ENCODE measurements around the gene AFF3. TPM values are rescaled to one million over a fixed set of nuclear protein-coding genes. Genes with fewer than 3 reads are reported as not detected.

AFF3 gene
- total and polyA plus RNA-seq, 2 of the 4 experiments (the other 2 are of a cell fraction) = 12.9 to 14.3 TPM

DNA sequence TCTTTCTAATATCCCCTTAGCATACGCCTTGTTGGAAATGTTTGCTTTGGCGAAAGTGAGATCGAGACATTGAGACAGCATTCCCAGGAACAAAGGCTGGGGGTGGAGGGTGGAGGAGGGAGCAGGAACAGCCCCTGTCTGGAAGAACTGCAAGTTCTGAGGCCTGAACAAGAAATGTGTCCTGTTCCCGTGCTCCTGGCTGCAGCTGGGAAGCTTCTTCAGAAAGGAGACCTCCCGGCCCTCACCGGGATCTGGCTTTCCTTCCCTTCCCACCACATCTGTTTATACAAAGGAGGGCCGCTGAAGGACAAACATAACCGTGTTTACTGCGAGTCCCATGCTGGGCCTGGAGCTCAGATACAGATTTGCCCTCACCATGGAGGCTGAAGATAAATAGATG lies 35.9 kb downstream of the AFF3 start:
- peak overlapping the region; percentile 60 for H2AFZ ChIP-seq (replicated peaks; ENCODE audit: low read length, poor library complexity)
- H3K4ac ChIP-seq (ENCODE audit: low read depth, low read length) = peak overlapping the region; percentile 61
- no peak overlapping the region for H2BK5ac ChIP-seq (ENCODE audit: low read depth, low read length, poor library complexity, severe bottlenecking)
- no peak for ATAC-seq (ENCODE audit: low read depth)
- no peaks in the 10 kb centered on the region for H3K36me3 ChIP-seq (ENCODE audit: control insufficient read depth, insufficient read depth, low read length)
- peak; percentile 45 for DNase-seq
- TF ChIP-seq, protein P1, sequence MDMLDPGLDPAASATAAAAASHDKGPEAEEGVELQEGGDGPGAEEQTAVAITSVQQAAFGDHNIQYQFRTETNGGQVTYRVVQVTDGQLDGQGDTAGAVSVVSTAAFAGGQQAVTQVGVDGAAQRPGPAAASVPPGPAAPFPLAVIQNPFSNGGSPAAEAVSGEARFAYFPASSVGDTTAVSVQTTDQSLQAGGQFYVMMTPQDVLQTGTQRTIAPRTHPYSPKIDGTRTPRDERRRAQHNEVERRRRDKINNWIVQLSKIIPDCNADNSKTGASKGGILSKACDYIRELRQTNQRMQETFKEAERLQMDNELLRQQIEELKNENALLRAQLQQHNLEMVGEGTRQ (IDR thresholded peaks at IDR 0.05; ENCODE audit: low read depth, low read length) = no peak
- TF ChIP-seq RFX5 (IDR thresholded peaks at IDR 0.05; ENCODE audit: low read depth, low read length) = no peak
- TF ChIP-seq RAD21 (IDR thresholded peaks at IDR 0.05; ENCODE audit: low read length) = no peak
- no peak for TF ChIP-seq RCOR1 (IDR thresholded peaks at IDR 0.05; ENCODE audit: insufficient replicate concordance, low read length)
- TF ChIP-seq MAZ (IDR thresholded peaks at IDR 0.05; ENCODE audit: borderline replicate concordance, low read depth, low read length) = no peak
- no peak for TF ChIP-seq POLR2A (IDR thresholded peaks at IDR 0.05; ENCODE audit: low read depth, low read length)
- no peak for TF ChIP-seq FOS (IDR thresholded peaks at IDR 0.05; ENCODE audit: low read depth, low read length)
- TF ChIP-seq, protein P2, sequence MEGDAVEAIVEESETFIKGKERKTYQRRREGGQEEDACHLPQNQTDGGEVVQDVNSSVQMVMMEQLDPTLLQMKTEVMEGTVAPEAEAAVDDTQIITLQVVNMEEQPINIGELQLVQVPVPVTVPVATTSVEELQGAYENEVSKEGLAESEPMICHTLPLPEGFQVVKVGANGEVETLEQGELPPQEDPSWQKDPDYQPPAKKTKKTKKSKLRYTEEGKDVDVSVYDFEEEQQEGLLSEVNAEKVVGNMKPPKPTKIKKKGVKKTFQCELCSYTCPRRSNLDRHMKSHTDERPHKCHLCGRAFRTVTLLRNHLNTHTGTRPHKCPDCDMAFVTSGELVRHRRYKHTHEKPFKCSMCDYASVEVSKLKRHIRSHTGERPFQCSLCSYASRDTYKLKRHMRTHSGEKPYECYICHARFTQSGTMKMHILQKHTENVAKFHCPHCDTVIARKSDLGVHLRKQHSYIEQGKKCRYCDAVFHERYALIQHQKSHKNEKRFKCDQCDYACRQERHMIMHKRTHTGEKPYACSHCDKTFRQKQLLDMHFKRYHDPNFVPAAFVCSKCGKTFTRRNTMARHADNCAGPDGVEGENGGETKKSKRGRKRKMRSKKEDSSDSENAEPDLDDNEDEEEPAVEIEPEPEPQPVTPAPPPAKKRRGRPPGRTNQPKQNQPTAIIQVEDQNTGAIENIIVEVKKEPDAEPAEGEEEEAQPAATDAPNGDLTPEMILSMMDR (conservative IDR thresholded peaks at IDR 0.05; ENCODE audit: low read depth, low read length) = no peak
- TF ChIP-seq NFE2L2 (IDR thresholded peaks at IDR 0.05; ENCODE audit: low read depth, low read length) = no peak
- TF ChIP-seq MAFK (IDR thresholded peaks at IDR 0.05; ENCODE audit: low read depth, low read length) = no peak
- no peak for TF ChIP-seq BHLHE40 (IDR thresholded peaks at IDR 0.05; ENCODE audit: low read depth, low read length)
- no peak for TF ChIP-seq CEBPB (IDR thresholded peaks at IDR 0.05; ENCODE audit: low read depth, low read length)
- TF ChIP-seq MXI1 (IDR thresholded peaks at IDR 0.05; ENCODE audit: borderline replicate concordance, low read depth, low read length) = no peak
- TF ChIP-seq, protein P3, sequence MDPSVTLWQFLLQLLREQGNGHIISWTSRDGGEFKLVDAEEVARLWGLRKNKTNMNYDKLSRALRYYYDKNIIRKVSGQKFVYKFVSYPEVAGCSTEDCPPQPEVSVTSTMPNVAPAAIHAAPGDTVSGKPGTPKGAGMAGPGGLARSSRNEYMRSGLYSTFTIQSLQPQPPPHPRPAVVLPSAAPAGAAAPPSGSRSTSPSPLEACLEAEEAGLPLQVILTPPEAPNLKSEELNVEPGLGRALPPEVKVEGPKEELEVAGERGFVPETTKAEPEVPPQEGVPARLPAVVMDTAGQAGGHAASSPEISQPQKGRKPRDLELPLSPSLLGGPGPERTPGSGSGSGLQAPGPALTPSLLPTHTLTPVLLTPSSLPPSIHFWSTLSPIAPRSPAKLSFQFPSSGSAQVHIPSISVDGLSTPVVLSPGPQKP (IDR thresholded peaks at IDR 0.05; ENCODE audit: borderline replicate concordance, low read depth, low read length) = no peak
- TF ChIP-seq SMC3 (IDR thresholded peaks at IDR 0.05; ENCODE audit: low read depth, low read length) = no peak
- TF ChIP-seq CHD1 (IDR thresholded peaks at IDR 0.05; ENCODE audit: low read depth, low read length) = no peak
- no CpG with 5 or more reads among the region's 9 CpGs for WGBS, 2 experiments (ENCODE audit: extremely low coverage in 2 of 2, insufficient read length in 1 of 2)
- no peak overlapping the region for H2BK15ac ChIP-seq (ENCODE audit: low read depth, low read length)
- peaks cover 4% of the 10 kb centered on the region; the same call in 1 of the 2 replicates for H3K27me3 ChIP-seq (ENCODE audit: control insufficient read depth, insufficient read depth, low read length)
- intact Hi-C loops (cut with micrococcal nuclease) (loop anchor here (5.0 kb wide), 2 partner anchors 94 to 126 kb away; no protein-coding TSS in a partner anchor), in situ Hi-C loops (cut with MboI; ENCODE audit: low sequenced_read_pairs) (no loop called here), dilution Hi-C loops (cut with HindIII; ENCODE audit: low sequenced_read_pairs, unreplicated experiment) (no loop called here)
- POLR2A ChIA-PET (ENCODE audit: unreplicated experiment) = interaction anchor here (0.6 kb wide), 1 partner anchor 152 kb away, joined by 3 read pairs; no protein-coding TSS in a partner anchor
- no TSS peak for BruUV-seq (replicated peaks)
- H3K27ac ChIP-seq (ENCODE audit: insufficient read depth, low read length) = peak overlapping the region; percentile 5; the same call in 1 of the 2 replicates
- CTCF ChIA-PET = interaction anchor here (0.8 to 2.0 kb wide), 2 partner anchors 11 to 400 kb away, joined by 4 to 5 read pairs; no protein-coding TSS in a partner anchor
- peak overlapping the region; percentile 21; the same call in 1 of the 2 replicates for H2BK20ac ChIP-seq (ENCODE audit: low read depth, low read length)
- H3K9ac ChIP-seq (ENCODE audit: low read depth, low read length) = peak overlapping the region; percentile 18; the same call in 1 of the 2 replicates
- peak overlapping the region; percentile 30 for H4K91ac ChIP-seq (ENCODE audit: insufficient read depth, low read depth, low read length)
- peak overlapping the region; percentile 83 for H3K23ac ChIP-seq (ENCODE audit: low read depth, low read length)
- peak overlapping the region; percentile 23; the same call in 1 of the 2 replicates for H2AK5ac ChIP-seq (ENCODE audit: low read depth, low read length)
- H2BK120ac ChIP-seq (ENCODE audit: low read depth, low read length) = peak overlapping the region; percentile 44
- no peak overlapping the region for H3K56ac ChIP-seq (ENCODE audit: extremely low read depth, insufficient read depth, low read length)
- H3K79me1 ChIP-seq (ENCODE audit: low read depth in 1 of 2, low read length in 2 of 2) = peaks cover 0 to 10% of the 10 kb centered on the region in 2 experiments; a peak in 1 of 4 replicates
- H4K20me1 ChIP-seq (ENCODE audit: insufficient read depth, low read length) = no peaks in the 10 kb centered on the region
- H2AK9ac ChIP-seq (replicated peaks; ENCODE audit: low read depth, low read length, poor library complexity) = peak overlapping the region; percentile 31
- H3K4me3 ChIP-seq (ENCODE audit: insufficient read depth, low read depth, low read length) = no peak overlapping the region
- peaks cover 3% of the 10 kb centered on the region; the same call in 1 of the 2 replicates for H3K9me1 ChIP-seq (ENCODE audit: insufficient read depth, low read length)
- peak overlapping the region; percentile 28 for H3K4me2 ChIP-seq (ENCODE audit: low read depth, low read length)
- peak overlapping the region; percentile 27 for H3K14ac ChIP-seq (replicated peaks; ENCODE audit: low read depth, low read length)
- H3K18ac ChIP-seq (ENCODE audit: low read depth, low read length) = peak overlapping the region; percentile 14; the same call in 1 of the 2 replicates
- peaks cover 14% of the 10 kb centered on the region for H3K4me1 ChIP-seq (ENCODE audit: control insufficient read depth, insufficient read depth, low read length)
- peak overlapping the region in 1 of 2 experiments; percentile 64; a peak in 3 of 4 replicates for H4K8ac ChIP-seq (ENCODE audit: low read depth in 2 of 2, low read length in 2 of 2)
- H4K5ac ChIP-seq (ENCODE audit: low read depth, low read length) = peak overlapping the region; percentile 6; the same call in 1 of the 2 replicates
- no peaks in the 10 kb centered on the region for H3K9me3 ChIP-seq (ENCODE audit: control insufficient read depth, insufficient read depth, low read length)

All from IMR-90 (cell line).